ENCODE measurements around the gene GPC5. TPM values are rescaled to one million over a fixed set of nuclear protein-coding genes. Genes with fewer than 3 reads are reported as not detected.

The GPC5 gene
- total and polyA plus RNA-seq, 2 of the 13 experiments (the other 11 are each of a cell fraction or from before 2014, with no cell fraction given): 0.02 to 0.07 TPM

- TF ChIP-seq ARID5B (CRISPR knock-in tag; IDR thresholded peaks at IDR 0.05) (peak; percentile 94), ZNF12 (CRISPR knock-in tag; IDR thresholded peaks at IDR 0.05) (no peak), SATB2 (CRISPR knock-in tag; IDR thresholded peaks at IDR 0.05) (no peak), MEIS2 (CRISPR knock-in tag; IDR thresholded peaks at IDR 0.05) (no peak), POLR2G (IDR thresholded peaks at IDR 0.05; ENCODE audit: low read depth, low read length) (no peak), THYN1 (CRISPR knock-in tag; IDR thresholded peaks at IDR 0.05; ENCODE audit: borderline replicate concordance, low read depth) (no peak), ZSCAN21 (CRISPR knock-in tag; IDR thresholded peaks at IDR 0.05; ENCODE audit: borderline replicate concordance) (no peak), ARID2 (CRISPR knock-in tag; IDR thresholded peaks at IDR 0.05; ENCODE audit: borderline replicate concordance) (no peak), BHLHE40 (IDR thresholded peaks at IDR 0.05; ENCODE audit: low read length) (0 out of 2 replicates have a peak, but pooled peaks have one; percentile 32), ATF5 (CRISPR knock-in tag; IDR thresholded peaks at IDR 0.05; ENCODE audit: low read depth) (no peak), KAT7 (CRISPR knock-in tag; IDR thresholded peaks at IDR 0.05; ENCODE audit: borderline replicate concordance) (no peak), CTCF (CRISPR knock-in tag; IDR thresholded peaks at IDR 0.05) (no peak), FOXP1 (IDR thresholded peaks at IDR 0.05) (no peak), FOXP1 (CRISPR knock-in tag; IDR thresholded peaks at IDR 0.05) (peak; percentile 60; the same call in 1 of the 2 replicates), ZNF597 (CRISPR knock-in tag; IDR thresholded peaks at IDR 0.05) (no peak), ZNF841 (CRISPR knock-in tag; IDR thresholded peaks at IDR 0.05; ENCODE audit: borderline replicate concordance) (no peak), ZNF317 (CRISPR knock-in tag; IDR thresholded peaks at IDR 0.05) (no peak), POGK (CRISPR knock-in tag; conservative IDR thresholded peaks at IDR 0.05) (no peak), RNF219 (CRISPR knock-in tag; IDR thresholded peaks at IDR 0.05) (no peak), SAP130 (CRISPR knock-in tag; IDR thresholded peaks at IDR 0.05; ENCODE audit: low read depth) (peak; percentile 25; the same call in 1 of the 2 replicates)
Measured at GRCh38 chr13:92054389-92054788, 656.0 kb downstream of the GPC5 start (continued).

All from HepG2 (cell line).